Measurements from ENCODE around the gene HDDC2.

HDDC2 gene

GRCh38 chr6:125301435-125302391, at the start of gene HDDC2:
Gene HDDC2, minus strand, starts transcription at chr6:125301967. Its CDS starts 35 bp downstream, at chr6:125301932.
- DNase-seq = peak; percentile 57
- H3K36me3 Mint-ChIP-seq (ENCODE audit: low read depth) = peaks cover 42% of the 10 kb centered on the region
- H3K27ac Mint-ChIP-seq = peak within 1 kb of the TSS; percentile 97
- peaks cover 2% of the 10 kb centered on the region for H3K27me3 Mint-ChIP-seq
- ATAC-seq = peak; percentile 71
- peak within 1 kb of the TSS; percentile 97 for H3K4me3 Mint-ChIP-seq
- peaks cover 41% of the 10 kb centered on the region for H3K4me1 Mint-ChIP-seq
- peaks cover 12% of the 10 kb centered on the region for H3K9me3 Mint-ChIP-seq

- ATAC-seq (no peak), DNase-seq (no peak)
- Mint-ChIP-seq H3K4me3 (no peak overlapping the region), H3K36me3 (ENCODE audit: low read depth) (no peaks in the 10 kb centered on the region), H3K27ac (no peak overlapping the region), H3K9me3 (no peaks in the 10 kb centered on the region), H3K4me1 (no peaks in the 10 kb centered on the region), H3K27me3 (peaks cover under 1% of the 10 kb centered on the region)
Observed at GRCh38 chr6:125346926-125347563, 45.3 kb upstream of the HDDC2 start.

- Mint-ChIP-seq H3K4me3 (no peak overlapping the region), H3K27ac (peak overlapping the region; percentile 5), H3K9me3 (no peaks in the 10 kb centered on the region), H3K27me3 (peaks cover 2% of the 10 kb centered on the region), H3K36me3 (ENCODE audit: low read depth) (no peaks in the 10 kb centered on the region), H3K4me1 (no peaks in the 10 kb centered on the region)
- DNase-seq (no peak), ATAC-seq (no peak)
Observed at GRCh38 chr6:125346201-125346925, 44.6 kb upstream of the HDDC2 start.

GRCh38 chr6:125341460-125341859, 39.7 kb upstream of the HDDC2 start:
- DNase-seq (no peak), ATAC-seq (no peak)
- peaks cover 4% of the 10 kb centered on the region for H3K27me3 Mint-ChIP-seq
- no peak overlapping the region for H3K4me3 Mint-ChIP-seq
- no peaks in the 10 kb centered on the region for H3K4me1 Mint-ChIP-seq
- H3K9me3 Mint-ChIP-seq = no peaks in the 10 kb centered on the region
- no peaks in the 10 kb centered on the region for H3K36me3 Mint-ChIP-seq (ENCODE audit: low read depth)
- no peak overlapping the region for H3K27ac Mint-ChIP-seq

- DNase-seq (no peak), ATAC-seq (no peak)
- H3K9me3 Mint-ChIP-seq = no peaks in the 10 kb centered on the region
- no peak overlapping the region for H3K27ac Mint-ChIP-seq
- no peaks in the 10 kb centered on the region for H3K4me1 Mint-ChIP-seq
- no peak overlapping the region for H3K4me3 Mint-ChIP-seq
- H3K36me3 Mint-ChIP-seq (ENCODE audit: low read depth) = no peaks in the 10 kb centered on the region
- H3K27me3 Mint-ChIP-seq = peaks cover 4% of the 10 kb centered on the region
Observed at GRCh38 chr6:125340991-125341390, 39.2 kb upstream of the HDDC2 start.

GRCh38 chr6:125340175-125340835, 38.5 kb upstream of the HDDC2 start:
- Mint-ChIP-seq H3K9me3 (no peaks in the 10 kb centered on the region), H3K27me3 (peaks cover 9% of the 10 kb centered on the region), H3K4me3 (no peak overlapping the region), H3K36me3 (ENCODE audit: low read depth) (no peaks in the 10 kb centered on the region), H3K4me1 (no peaks in the 10 kb centered on the region), H3K27ac (no peak overlapping the region)
- DNase-seq (no peak), ATAC-seq (no peak)

GRCh38 chr6:125339653-125340052, 37.9 kb upstream of the HDDC2 start:
- Mint-ChIP-seq H3K27me3 (peaks cover 10% of the 10 kb centered on the region), H3K4me3 (no peak overlapping the region), H3K4me1 (no peaks in the 10 kb centered on the region), H3K9me3 (no peaks in the 10 kb centered on the region), H3K27ac (no peak overlapping the region), H3K36me3 (ENCODE audit: low read depth) (no peaks in the 10 kb centered on the region)
- DNase-seq = no peak
- no peak for ATAC-seq

GRCh38 chr6:125338381-125338780, 36.6 kb upstream of the HDDC2 start:
- no peak for DNase-seq
- H3K4me3 Mint-ChIP-seq = no peak overlapping the region
- no peak overlapping the region for H3K27ac Mint-ChIP-seq
- no peaks in the 10 kb centered on the region for H3K4me1 Mint-ChIP-seq
- H3K9me3 Mint-ChIP-seq = no peaks in the 10 kb centered on the region
- H3K36me3 Mint-ChIP-seq (ENCODE audit: low read depth) = no peaks in the 10 kb centered on the region
- no peak for ATAC-seq
- H3K27me3 Mint-ChIP-seq = peaks cover 16% of the 10 kb centered on the region

GRCh38 chr6:125337706-125338105, 35.9 kb upstream of the HDDC2 start:
- Mint-ChIP-seq H3K9me3 (no peaks in the 10 kb centered on the region), H3K27me3 (peaks cover 20% of the 10 kb centered on the region), H3K4me3 (no peak overlapping the region), H3K36me3 (ENCODE audit: low read depth) (no peaks in the 10 kb centered on the region), H3K4me1 (no peaks in the 10 kb centered on the region), H3K27ac (no peak overlapping the region)
- ATAC-seq (no peak), DNase-seq (no peak)

GRCh38 chr6:125332664-125333063, 30.9 kb upstream of the HDDC2 start:
- H3K9me3 Mint-ChIP-seq = no peaks in the 10 kb centered on the region
- H3K4me1 Mint-ChIP-seq = no peaks in the 10 kb centered on the region
- peaks cover 35% of the 10 kb centered on the region for H3K27me3 Mint-ChIP-seq
- ATAC-seq (no peak), DNase-seq (no peak)
- H3K36me3 Mint-ChIP-seq (ENCODE audit: low read depth) = no peaks in the 10 kb centered on the region
- H3K27ac Mint-ChIP-seq = no peak overlapping the region
- H3K4me3 Mint-ChIP-seq = no peak overlapping the region

GRCh38 chr6:125325586-125325985, 23.8 kb upstream of the HDDC2 start:
- Mint-ChIP-seq H3K9me3 (no peaks in the 10 kb centered on the region), H3K4me1 (peaks cover 3% of the 10 kb centered on the region), H3K36me3 (ENCODE audit: low read depth) (no peaks in the 10 kb centered on the region), H3K27me3 (peaks cover 14% of the 10 kb centered on the region), H3K27ac (no peak overlapping the region), H3K4me3 (no peak overlapping the region)
- no peak for ATAC-seq
- DNase-seq = no peak

GRCh38 chr6:125323376-125323775, 21.6 kb upstream of the HDDC2 start:
- no peaks in the 10 kb centered on the region for H3K36me3 Mint-ChIP-seq (ENCODE audit: low read depth)
- peaks cover 9% of the 10 kb centered on the region for H3K27me3 Mint-ChIP-seq
- no peak overlapping the region for H3K27ac Mint-ChIP-seq
- H3K4me3 Mint-ChIP-seq = no peak overlapping the region
- ATAC-seq (no peak), DNase-seq (no peak)
- H3K9me3 Mint-ChIP-seq = no peaks in the 10 kb centered on the region
- H3K4me1 Mint-ChIP-seq = peaks cover 3% of the 10 kb centered on the region

GRCh38 chr6:125316621-125317020, 14.9 kb upstream of the HDDC2 start:
- Mint-ChIP-seq H3K36me3 (ENCODE audit: low read depth) (no peaks in the 10 kb centered on the region), H3K27ac (no peak overlapping the region), H3K4me3 (no peak overlapping the region), H3K4me1 (no peaks in the 10 kb centered on the region), H3K9me3 (no peaks in the 10 kb centered on the region), H3K27me3 (peaks cover 2% of the 10 kb centered on the region)
- no peak for DNase-seq
- ATAC-seq = no peak

GRCh38 chr6:125315548-125315947, 13.8 kb upstream of the HDDC2 start:
- Mint-ChIP-seq H3K4me1 (no peaks in the 10 kb centered on the region), H3K27ac (no peak overlapping the region), H3K27me3 (peaks cover 5% of the 10 kb centered on the region), H3K9me3 (no peaks in the 10 kb centered on the region), H3K36me3 (ENCODE audit: low read depth) (no peaks in the 10 kb centered on the region), H3K4me3 (no peak overlapping the region)
- DNase-seq (no peak), ATAC-seq (no peak)
